Activated effector memory CD4-positive, alpha-beta T cell treated with anti-CD3 and anti-CD28 coated beads, Interleukin-2, amount 50 U/mL, for 16 hours (primary cell): ENCODE measurements around the gene CDK13.

Experiments
- DNase-seq: peaks from one replicate; pipeline ENCODE4 v3.0.0-alpha.2; 2020

Gene CDK13

DNA sequence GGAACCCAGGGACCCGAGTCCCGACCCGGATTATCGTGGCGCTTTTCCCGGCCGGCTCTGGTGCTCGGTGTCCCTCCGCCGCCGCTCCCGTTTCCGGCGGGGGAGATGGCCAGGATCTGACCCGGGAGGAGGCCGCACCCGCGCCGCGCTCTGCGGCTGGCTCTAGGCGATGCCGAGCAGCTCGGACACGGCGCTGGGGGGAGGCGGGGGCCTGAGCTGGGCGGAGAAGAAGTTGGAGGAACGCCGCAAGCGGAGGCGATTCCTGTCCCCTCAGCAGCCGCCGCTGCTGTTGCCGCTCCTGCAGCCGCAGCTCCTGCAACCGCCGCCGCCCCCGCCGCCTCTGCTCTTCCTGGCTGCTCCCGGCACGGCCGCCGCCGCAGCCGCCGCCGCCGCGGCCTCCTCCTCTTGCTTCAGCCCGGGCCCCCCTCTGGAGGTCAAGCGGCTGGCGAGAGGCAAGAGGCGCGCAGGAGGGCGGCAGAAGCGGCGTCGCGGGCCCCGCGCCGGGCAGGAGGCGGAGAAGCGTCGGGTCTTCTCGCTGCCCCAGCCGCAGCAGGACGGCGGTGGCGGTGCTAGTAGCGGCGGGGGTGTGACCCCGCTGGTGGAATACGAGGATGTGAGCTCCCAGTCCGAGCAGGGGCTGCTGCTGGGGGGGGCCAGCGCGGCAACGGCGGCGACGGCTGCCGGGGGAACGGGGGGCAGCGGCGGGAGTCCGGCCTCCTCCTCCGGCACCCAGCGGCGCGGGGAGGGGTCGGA is 593 bp downstream of the CDK13 start:
- DNase-seq = peak; percentile 80

- peak; percentile 88 for DNase-seq
These were observed 1.5 kb downstream of the CDK13 start for GRCh38 chr7:39951226-39952194.

GRCh38 chr7:39952374-39952773 is 2.3 kb downstream of the CDK13 start:
- DNase-seq = no peak

- DNase-seq = no peak
These were observed 2.7 kb downstream of the CDK13 start for GRCh38 chr7:39952803-39953202.

- no peak for DNase-seq
These were observed 4.6 kb downstream of the CDK13 start for GRCh38 chr7:39954694-39955093.

- no peak for DNase-seq
These were observed 8.0 kb downstream of the CDK13 start for GRCh38 chr7:39958038-39958437.

DNA sequence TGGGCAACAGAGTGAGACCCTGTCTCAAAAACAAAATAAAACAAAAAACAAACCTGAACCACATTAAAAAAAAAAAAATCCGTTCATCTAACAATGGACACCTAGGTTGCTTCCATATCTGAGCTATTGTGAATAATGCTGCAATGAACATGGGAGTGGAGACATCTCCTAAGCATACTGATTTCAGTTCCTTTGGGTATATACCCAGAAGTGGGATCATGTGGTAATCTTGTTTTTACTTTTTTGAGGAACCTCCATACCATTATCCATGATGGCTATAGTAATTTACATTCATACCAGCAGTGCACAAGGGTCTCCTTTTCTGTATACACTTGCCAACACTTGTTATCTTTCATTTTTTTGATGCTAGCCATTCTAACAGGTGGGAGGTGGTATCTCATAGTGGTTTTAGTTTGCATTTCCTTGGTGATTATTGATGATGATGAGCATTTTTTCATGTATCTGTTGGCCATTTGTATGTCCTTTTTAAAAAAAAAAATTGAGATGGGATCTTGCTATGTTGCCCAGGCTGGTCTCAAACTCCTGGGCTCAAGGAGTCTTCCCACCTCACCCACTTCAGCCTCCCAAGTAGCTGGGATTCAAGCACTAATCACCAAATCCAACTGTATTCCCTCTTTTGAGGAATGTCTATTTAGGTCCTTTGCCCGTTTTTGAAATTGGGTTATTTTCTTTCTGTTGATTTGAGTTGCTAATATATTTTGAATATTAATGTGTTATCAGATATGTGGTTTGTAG is 17.5 kb downstream of the CDK13 start:
- DNase-seq = no peak

DNA sequence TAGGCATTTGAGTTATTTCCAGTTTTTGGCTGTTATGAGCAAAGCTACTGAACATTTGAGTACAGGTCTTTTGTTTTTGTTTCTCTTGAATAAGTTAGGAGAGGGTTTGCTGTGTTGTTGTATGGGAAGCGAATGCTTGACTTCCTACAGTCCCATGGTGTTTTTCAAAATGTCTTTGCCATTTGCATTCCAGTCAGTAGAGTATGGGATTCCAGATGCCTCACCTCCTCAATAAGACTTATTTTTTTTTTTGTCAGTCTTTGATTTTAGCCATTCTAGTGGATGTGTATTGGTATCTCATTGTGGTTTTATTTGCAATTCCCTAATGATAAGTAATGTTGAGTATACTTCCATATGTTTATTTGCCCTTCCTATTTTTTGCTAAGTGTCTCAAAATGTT is 19.4 kb downstream of the CDK13 start:
- DNase-seq = no peak

GRCh38 chr7:39971924-39972323 is 21.9 kb downstream of the CDK13 start:
- DNase-seq = no peak

DNA sequence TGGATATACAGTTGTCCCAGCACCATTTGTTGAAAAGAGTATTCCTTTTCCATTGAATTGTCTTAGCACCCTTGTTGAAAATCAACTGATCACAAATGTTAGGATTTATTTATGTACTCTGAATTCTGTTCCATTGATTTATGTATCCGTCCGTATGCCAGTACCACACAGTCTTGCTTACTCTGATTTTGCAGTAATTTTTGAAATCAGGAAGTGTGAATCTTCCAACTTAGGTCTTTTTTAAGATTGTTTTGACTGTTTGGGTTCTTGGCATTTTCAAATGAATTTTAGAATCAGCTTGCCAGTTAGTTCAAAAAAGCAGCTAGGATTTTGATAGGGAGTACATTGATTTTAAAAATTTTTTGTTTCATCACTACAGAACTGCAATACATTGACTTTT is 23.7 kb downstream of the CDK13 start:
- no peak for DNase-seq

- DNase-seq = no peak
These were observed 28.3 kb downstream of the CDK13 start for GRCh38 chr7:39978230-39978934.

- DNase-seq = no peak
These were observed 29.5 kb downstream of the CDK13 start for GRCh38 chr7:39979406-39980073.

- DNase-seq = no peak
These were observed 35.4 kb downstream of the CDK13 start for GRCh38 chr7:39985398-39985918.

GRCh38 chr7:39987641-39988347 is 37.7 kb downstream of the CDK13 start:
- DNase-seq = no peak

DNA sequence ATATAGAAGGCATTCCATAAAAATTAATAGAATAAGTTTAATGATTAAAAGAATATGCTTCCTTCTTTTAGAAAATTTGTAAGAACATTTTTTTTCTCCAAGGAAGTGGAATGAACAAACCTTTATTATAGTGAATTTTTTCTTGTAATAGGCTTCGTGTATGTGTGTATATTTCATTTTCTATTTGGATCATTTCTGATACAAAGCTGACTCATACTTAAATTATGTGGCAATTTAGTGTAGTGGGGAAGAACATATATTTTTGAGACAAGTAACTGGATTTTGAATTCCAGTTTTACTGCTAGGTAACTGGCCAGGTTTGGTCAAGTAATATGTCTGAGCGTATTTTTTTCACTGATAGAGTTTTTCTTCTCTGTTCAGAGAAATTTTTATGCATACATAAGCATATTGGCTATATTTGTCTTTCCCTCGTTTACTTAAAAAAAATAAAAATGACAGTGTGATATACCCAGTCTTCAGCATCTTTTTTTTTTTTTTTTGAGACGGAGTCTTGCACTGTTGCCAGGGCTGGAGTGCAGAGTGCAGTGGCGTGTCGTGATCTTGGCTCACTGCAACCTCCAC is 50.8 kb downstream of the CDK13 start:
- no peak for DNase-seq

- no peak for DNase-seq
These were observed 51.6 kb downstream of the CDK13 start for GRCh38 chr7:40001649-40002048.

GRCh38 chr7:40003597-40003996 is 53.5 kb downstream of the CDK13 start:
- no peak for DNase-seq

DNA sequence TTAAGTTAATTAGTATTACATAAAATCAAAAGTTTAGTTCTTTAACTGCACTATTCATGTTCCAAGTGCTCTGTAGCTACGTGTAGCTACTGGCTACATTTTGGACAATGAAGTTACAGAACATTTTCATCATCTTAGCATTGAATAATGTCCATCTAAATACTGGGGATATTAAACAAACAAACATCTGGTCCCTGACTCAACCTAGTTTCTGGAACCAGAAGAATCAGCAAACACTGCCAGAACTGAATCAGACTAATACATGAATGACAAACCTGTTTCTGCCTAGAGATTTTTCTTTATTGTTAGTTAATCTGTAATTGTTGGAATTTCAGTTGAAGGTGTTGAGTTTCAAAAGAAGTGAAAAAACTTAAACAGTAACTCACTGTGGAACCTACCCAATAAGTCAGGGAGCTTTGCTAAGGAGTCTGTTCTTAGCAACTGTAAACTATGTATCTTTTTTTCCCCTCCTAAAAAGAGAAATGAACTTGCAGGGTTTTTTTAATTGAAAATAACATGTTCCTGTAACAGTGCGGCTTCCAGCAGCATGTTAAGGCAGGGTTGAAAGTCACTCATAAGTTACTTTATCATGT is 58.3 kb downstream of the CDK13 start:
- no peak for DNase-seq

- no peak for DNase-seq
These were observed 59.2 kb downstream of the CDK13 start for GRCh38 chr7:40009301-40009700.

- DNase-seq = no peak
These were observed 64.3 kb downstream of the CDK13 start for GRCh38 chr7:40014376-40014775.
